ENCODE results near the gene ARL6IP4.

DNA sequence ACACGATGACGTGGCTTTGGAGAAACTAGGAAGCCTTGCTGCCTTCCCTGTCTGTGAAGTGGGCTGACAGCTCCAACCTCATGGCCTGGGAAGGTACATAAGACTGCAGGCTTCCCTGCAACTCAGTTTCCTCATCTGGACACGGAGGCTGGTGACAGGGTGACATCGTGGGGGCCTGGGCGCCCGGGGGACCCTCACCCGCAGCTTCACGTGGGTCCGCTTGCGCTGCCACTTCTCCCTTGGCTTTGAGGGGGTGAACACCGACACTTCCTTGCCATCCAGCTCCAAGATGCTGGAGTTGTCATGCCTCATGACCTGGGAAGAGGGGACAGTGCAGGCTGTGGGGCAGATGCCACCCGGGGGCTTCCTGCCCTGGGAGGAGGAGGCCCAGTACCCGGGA, 7.6 kb downstream of the ARL6IP4 start:
- TF ChIP-seq POLR2AphosphoS5 (IDR thresholded peaks at IDR 0.05) (no peak), POLR2A (IDR thresholded peaks at IDR 0.05) (no peak)

Data from suprapubic skin (tissue), 4 donors.